GM10248 (cell line): Measurements from ENCODE around the gene MRRF.

Source experiments
- CTCF ChIA-PET: fragments of 300-600 bp; sonication (Branson Sonifier 250); formaldehyde crosslinking; extraction: SDS; loops from one replicate; lab custom pipeline; 2021; ENCODE audit warnings: antibody characterized with exemption; lab: Yijun Ruan, JAX
- POLR2A ChIA-PET: fragments of 350-650 bp; sonication (Branson Sonifier 250); formaldehyde crosslinking; extraction: SDS; loops from one replicate; lab custom pipeline; 2020; ENCODE audit warnings: antibody characterized with exemption; lab: Yijun Ruan, JAX
- DNase-seq: peaks from one replicate; pipeline ENCODE4 v3.0.0; 2012; ENCODE audit errors: extremely low spot score
- CTCF ChIP-seq: IDR thresholded peaks from 2 replicates; pipeline ENCODE4 v1.5.1; 2012; ENCODE audit warnings: mild to moderate bottlenecking, low read depth; ENCODE audit errors: extremely low read depth, missing control alignments, control extremely low read depth

Gene MRRF

GRCh38 chr9:122332083-122332482 is 67.4 kb downstream of the MRRF start:
- no peak for TF ChIP-seq CTCF
- DNase-seq, result no peak
- POLR2A ChIA-PET, result no interaction called here
- CTCF ChIA-PET, result no interaction called here

- TF ChIP-seq CTCF, result no peak
- ChIA-PET CTCF (interaction anchor here (1.7 kb wide), 1 partner anchor 18 kb away, joined by 7 read pairs; no protein-coding TSS in a partner anchor), POLR2A (no interaction called here)
- no peak for DNase-seq
These were observed 68.0 kb downstream of the MRRF start for GRCh38 chr9:122332644-122333043.

- ChIA-PET POLR2A (no interaction called here), CTCF (interaction anchor here (1.7 kb wide), 1 partner anchor 18 kb away, joined by 7 read pairs; no protein-coding TSS in a partner anchor)
- no peak for TF ChIP-seq CTCF
- no peak for DNase-seq
These were observed 68.6 kb downstream of the MRRF start for GRCh38 chr9:122333169-122333808.

GRCh38 chr9:122334916-122335315 is 70.2 kb downstream of the MRRF start:
- TF ChIP-seq CTCF, result no peak
- no peak for DNase-seq
- CTCF ChIA-PET, result interaction anchor here (0.6 to 2.1 kb wide), 3 partner anchors 207 to 236 kb away, joined by 3 to 7 read pairs (median 3); no protein-coding TSS in a partner anchor
- POLR2A ChIA-PET, result no interaction called here

GRCh38 chr9:122336189-122336588 is 71.5 kb downstream of the MRRF start:
- ChIA-PET POLR2A (no interaction called here), CTCF (interaction anchor here (1.5 to 2.1 kb wide), 2 partner anchors 14 to 213 kb away, joined by 7 read pairs; no protein-coding TSS in a partner anchor)
- no peak for TF ChIP-seq CTCF
- DNase-seq, result no peak

- ChIA-PET POLR2A (no interaction called here), CTCF (interaction anchor here (1.5 to 2.2 kb wide), 2 partner anchors 13 kb away, joined by 6 to 7 read pairs; no protein-coding TSS in a partner anchor)
- no peak for DNase-seq
- no peak for TF ChIP-seq CTCF
These were observed 72.3 kb downstream of the MRRF start for GRCh38 chr9:122336866-122337555.
